ENCODE measurements around the gene KRT7.

KRT7 gene

DNA sequence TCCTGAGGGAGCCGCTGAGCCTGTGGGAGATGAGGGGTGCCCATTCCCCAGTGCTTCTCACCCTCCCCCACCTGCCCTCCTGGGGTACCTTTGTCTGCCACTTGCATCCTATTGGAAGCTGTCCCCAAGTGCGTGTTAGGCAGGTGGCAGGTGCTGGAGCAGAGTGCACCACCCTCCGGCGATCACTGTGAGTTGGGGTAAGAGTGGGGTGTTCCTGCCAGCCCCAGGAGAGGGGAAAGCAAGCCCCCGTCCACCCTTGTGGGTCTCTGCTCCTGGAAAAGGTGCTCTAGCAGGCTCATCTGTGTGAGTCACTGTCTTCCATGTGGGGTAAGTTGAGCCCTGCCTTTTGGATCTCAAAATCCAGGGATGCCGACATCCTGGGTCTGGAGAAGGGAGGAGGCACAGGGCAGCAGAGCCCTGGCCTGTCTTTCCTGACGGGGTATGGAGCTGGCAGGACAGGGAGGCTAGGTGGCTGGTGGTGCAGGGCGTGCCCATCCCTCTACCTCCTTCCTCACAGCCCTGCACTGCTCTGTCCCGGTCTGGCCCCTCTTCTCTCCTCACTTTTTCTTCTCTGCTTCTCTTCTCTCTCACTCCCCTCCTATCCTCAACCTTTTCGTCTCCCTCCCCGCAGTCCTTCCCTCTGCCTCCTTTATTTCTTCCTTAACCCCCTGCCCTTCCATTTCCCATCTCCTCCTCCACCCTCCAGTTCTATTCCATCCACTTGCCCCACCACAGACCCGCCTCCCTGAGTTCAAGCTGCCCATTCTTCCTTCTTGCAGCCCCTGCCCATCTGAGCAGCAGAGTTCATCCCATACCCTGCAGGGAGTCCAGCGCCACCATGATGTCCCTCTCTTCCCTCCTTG, 20.1 kb upstream of the KRT7 start:
- no peak for DNase-seq

- peak; percentile 38 to 65 for DNase-seq
These were observed 19.3 kb upstream of the KRT7 start for GRCh38 chr12:52213564-52214420.

DNA sequence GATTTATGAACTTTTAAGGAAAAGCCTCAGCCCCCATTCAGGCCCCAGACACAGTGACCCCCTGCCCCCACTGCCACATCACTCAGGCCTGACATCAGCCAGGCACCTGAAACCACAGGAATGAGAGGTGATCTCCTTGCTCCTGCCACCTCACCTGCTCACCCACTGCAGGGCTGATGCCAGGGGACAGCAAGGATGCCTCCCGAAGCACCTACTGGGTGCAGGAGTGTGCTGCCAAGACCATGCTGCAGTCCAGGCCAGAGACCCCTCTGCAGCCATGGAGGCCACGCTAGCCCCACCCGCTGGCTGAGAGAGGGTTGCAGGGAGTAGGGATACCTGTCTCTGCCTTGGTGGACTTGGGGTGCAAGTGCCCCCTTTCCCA, 18.6 kb upstream of the KRT7 start:
- DNase-seq, result no peak

DNA sequence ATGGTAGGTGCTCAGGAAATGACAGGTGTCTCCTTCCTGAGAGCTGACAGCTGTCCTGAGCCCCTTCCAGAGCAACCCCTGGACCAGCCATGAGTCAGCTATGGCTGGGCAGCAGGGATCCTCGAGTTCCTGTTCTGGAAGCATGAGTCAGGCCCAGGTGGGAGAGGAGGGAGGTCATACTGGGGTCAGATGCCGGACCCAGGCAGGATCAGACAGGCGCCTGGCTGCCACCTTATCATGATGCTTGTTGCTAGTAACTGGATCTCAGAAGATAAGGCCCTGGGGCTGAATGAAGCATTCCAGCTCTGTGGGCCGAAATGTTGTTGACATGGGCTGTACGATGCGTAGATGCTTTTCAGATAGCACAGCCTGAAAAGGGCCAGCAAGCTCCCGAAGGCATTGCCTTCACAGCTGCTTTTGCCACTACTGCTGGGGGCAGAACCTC, 17.4 kb upstream of the KRT7 start:
- DNase-seq, result no peak

DNA sequence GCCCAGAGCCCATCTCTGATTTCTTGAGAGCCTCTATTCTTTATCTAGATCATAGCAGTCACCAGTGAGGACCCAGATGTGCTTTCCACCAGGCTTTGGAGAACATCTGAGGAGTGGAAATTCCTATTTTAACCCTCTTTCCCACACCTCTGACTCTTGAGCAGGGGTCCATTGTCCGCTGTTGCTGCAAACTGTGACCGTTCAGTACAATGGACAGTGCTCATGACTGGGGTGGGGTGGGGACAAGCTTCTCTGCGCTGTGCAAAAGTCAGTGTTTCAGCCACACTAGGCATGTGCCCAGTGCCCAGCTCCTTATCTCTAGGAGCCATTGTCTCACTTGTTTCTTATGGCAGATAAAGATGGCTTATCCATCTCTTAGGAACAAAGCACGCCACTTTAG, 16.9 kb upstream of the KRT7 start:
- DNase-seq, result no peak

DNA sequence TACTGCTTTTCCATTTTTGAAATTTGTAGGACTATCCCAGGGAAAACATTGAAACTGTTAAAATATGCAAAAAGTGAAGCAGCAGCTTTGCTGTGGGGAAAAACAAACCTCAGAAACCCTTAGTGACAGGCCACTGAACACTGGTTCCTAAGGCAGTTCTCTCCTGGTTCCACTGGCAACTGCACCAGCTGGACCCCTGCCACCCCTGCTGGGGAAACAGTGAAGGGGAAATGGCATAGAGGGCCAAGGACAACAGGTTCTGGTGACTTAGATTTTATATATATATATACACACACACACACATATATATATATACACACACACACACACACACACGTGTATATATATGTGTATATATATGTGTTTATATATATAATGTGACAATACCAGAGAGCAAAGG, 16.2 kb upstream of the KRT7 start:
- no peak for DNase-seq

DNA sequence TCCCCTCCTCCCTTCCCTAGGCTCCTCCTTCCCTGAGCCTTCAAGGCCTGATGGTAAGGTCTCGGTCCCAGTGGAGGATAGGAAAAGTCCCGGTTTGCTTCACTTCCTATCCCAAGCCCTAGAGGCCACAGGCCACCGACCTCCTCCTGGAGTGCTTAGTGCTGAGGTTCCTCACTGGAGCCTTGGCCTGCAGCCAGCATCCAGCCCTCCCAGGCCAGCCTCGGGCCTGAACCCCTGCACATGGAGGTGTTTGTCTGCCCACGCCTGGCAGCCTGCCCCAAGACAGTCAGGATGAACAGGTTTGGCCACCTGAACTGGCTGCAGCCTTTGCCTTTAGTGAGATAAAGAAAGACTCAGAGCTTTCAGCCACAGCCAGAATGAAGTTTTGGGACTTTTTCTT, 15.8 kb upstream of the KRT7 start:
- no peak for DNase-seq

- DNase-seq, result no peak
These were observed 15.0 kb upstream of the KRT7 start for GRCh38 chr12:52218001-52218400.

DNA sequence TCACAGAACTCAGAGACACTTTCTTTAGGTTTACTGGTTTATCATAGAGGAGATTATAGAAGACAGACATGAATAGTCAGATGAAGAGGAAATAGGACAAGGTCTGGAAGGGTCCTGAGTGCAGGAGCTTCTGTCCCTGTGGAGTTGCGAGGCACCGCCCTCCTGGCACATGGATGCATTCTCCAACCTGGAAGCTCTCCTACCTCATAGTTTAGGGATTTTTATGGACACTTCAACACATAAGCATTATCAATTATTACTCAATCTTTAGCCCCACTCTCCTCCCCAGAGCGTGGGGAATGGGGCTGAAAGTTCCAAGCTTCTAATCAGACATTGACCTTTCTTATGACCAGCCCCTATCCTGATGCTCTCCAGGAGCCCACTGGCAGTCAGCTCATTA, 12.6 kb upstream of the KRT7 start:
- DNase-seq, result no peak

DNA sequence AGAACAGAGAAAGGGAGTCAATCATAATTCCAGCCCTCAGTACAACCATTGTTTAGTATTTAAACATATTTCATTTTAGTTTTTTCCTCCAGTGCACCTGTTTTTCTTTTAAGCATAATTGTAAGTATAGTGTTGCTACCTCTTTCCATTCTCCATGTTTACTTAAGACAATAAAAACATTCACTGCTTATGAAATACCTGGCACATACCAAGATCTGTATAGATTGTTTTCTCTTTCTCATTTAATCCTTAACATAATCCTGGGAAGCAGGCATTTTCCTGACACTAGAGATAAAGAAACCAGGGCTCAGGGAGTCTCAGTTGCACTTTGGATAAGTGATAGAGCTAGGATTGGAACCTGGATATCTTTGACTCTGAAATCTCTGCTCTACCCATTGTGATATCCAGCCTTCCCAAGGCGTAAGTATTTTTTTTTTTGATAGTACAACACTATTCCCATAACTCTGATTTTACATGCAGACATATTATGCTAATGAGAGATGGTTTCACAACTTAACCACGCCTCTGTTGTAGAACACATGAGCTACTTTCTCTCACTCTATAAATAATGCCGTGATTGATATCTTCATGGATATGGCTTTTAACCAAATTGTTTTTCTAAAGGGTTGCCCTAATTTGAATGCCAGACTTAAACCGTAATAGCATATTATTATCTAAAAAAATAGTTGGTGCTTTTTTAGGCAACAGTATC, 11.8 kb upstream of the KRT7 start:
- DNase-seq, result no peak

- peak; percentile 34 to 41 for DNase-seq
These were observed 11.1 kb upstream of the KRT7 start for GRCh38 chr12:52221912-52222457.

GRCh38 chr12:52222692-52223091, 10.4 kb upstream of the KRT7 start:
- no peak for DNase-seq

GRCh38 chr12:52223406-52224039, 9.5 kb upstream of the KRT7 start:
- no peak for DNase-seq

GRCh38 chr12:52224151-52224550, 8.9 kb upstream of the KRT7 start:
- no peak for DNase-seq

DNA sequence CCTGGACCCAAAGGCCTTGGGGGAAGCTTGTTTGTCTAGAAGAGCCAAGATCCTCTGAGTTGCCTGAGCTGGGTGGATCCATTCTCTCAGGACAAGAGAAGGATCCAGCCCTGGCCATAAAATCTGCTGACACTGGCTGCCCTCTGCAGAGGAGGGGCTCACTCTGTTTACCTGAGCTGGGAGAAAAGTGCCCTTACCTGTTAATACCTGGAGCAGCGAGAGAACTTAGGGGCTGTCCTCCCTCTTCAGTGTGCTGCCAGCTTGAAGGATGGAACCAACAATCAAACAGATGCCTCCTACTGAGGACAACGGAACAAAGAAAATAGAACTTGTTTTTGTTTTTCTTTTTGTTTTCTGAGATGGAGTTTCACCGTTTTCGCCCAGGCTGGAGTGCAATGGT, 7.3 kb upstream of the KRT7 start:
- DNase-seq, result no peak

DNA sequence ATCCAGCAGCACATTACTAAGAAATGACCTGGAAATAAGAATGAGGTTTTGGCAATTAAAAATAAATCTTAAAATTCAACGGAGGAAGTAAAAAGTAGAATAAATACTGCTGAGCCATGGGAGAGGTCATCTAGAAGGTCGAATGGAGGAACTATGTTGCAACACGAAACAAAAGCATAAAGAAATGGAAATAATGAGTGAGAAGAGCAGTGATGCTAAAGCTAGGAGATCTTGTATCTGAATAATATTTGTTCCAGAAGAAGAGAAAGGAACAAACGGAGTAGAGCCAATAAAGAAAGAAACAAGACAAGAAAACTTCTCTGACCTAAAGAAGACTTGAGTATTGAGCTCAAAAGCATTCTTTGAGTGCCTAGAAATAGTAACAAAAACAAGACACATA, 6.6 kb upstream of the KRT7 start:
- no peak for DNase-seq

DNA sequence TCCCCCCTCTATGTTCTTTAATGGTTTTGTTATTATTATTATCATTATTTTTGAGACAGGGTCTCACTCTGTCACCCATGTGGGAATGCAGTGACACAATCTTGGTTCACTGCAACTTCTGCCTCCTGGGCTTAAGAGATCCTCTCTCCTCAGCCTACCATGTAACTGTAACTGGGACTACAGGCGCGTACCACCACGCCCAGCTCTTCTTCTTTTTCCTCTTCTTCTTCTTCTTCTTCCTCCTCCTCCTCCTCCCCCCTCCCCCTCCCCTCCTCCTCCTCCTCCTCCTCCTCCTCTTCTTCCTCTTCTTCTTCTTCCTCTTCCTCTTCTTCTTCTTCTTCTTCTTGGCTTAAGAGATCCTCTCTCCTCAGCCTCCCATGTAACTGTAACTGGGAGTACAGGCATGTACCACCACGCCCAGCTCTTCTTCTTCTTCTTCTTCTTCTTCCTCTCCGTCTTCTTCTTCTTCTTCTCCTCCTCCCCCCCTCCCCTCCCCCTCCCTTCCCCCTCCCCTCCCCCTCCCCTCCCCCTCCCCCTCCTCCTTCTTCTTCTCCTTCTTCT, 5.4 kb upstream of the KRT7 start:
- DNase-seq, result no peak

GRCh38 chr12:52228366-52228765, 4.7 kb upstream of the KRT7 start:
- DNase-seq, result no peak

GRCh38 chr12:52228931-52229330, 4.1 kb upstream of the KRT7 start:
- no peak for DNase-seq

GRCh38 chr12:52229836-52230343, 3.2 kb upstream of the KRT7 start:
- no peak for DNase-seq

GRCh38 chr12:52230364-52231281, 2.4 kb upstream of the KRT7 start:
- no peak for DNase-seq

Measured in CD4-positive, alpha-beta T cell treated with Interleukin-4 for 1 hour (primary cell).